ENCODE measurements around the gene UBE2G1. TPM values are rescaled to one million over a fixed set of nuclear protein-coding genes. Genes with fewer than 3 reads are reported as not detected.

UBE2G1 gene
- total RNA-seq: 10 to 100 TPM; 48.3 TPM
- polyA plus RNA-seq: 10 to 100 TPM; 15.5 to 20.4 TPM
- long read RNA-seq, donor 1, transcript UBE2G1-201 (6 exons, 3,974 nt): major isoform, 51 of 79 reads
- long read RNA-seq, donor 1, partial matches to known transcripts: 4 of 79 reads
- long read RNA-seq, donor 1, other reads (novel, unspliced or antisense): 18 of 79 reads
- long read RNA-seq, donor 2, transcript UBE2G1-201 (6 exons, 3,974 nt): major isoform, 26 of 33 reads
- long read RNA-seq, donor 2, partial matches to known transcripts: 3 of 33 reads
- long read RNA-seq, donor 2, other reads (novel, unspliced or antisense): 4 of 33 reads

GRCh38 chr17:4366327-4367063 lies at the start of gene UBE2G1:
Gene UBE2G1 (minus strand): TSS chr17:4366675. CDS start chr17:4366316, 359 bp downstream.
- DNase-seq (peak; percentile 99), ATAC-seq (ENCODE audit: low FRiP score) (peak; percentile 97)
- no peaks in the 10 kb centered on the region for H3K36me3 ChIP-seq (ENCODE audit: control insufficient read depth in 1 of 2, insufficient read depth in 2 of 2, low read length in 1 of 2)
- intact Hi-C loops (cut with DNase I): loop anchor here (5.0 to 10.0 kb wide), 2 partner anchors 62 to 159 kb away; no protein-coding TSS in a partner anchor
- WGBS, 2 donors: 0% methylated on average over 70 to 77 of the region's 77 CpGs
- no peaks in the 10 kb centered on the region for H3K9me3 ChIP-seq (ENCODE audit: control insufficient read depth, low read length)
- peak within 1 kb of the TSS; percentile 88 to 90 for H3K4me3 ChIP-seq (ENCODE audit: low read length in 2 of 2)
- H3K27ac ChIP-seq (ENCODE audit: low read depth in 1 of 2, low read length in 2 of 2): peak within 1 kb of the TSS; percentile 59 to 85
- peaks cover 0 to 2% of the 10 kb centered on the region in 2 donors for H3K4me1 ChIP-seq (ENCODE audit: control insufficient read depth in 1 of 2, insufficient read depth in 2 of 2, low read length in 2 of 2)
- H3K27me3 ChIP-seq (ENCODE audit: control insufficient read depth in 1 of 2, insufficient read depth in 2 of 2, low read length in 1 of 2): no peaks in the 10 kb centered on the region

GRCh38 chr17:4412933-4413831 lies 46.7 kb upstream of the UBE2G1 start:
- Histone ChIP-seq H3K36me3 (ENCODE audit: control insufficient read depth in 1 of 2, insufficient read depth in 2 of 2, low read length in 1 of 2) (no peaks in the 10 kb centered on the region), H3K27ac (ENCODE audit: low read depth in 1 of 2, low read length in 2 of 2) (no peak overlapping the region), H3K27me3 (ENCODE audit: control insufficient read depth in 1 of 2, insufficient read depth in 2 of 2, low read length in 1 of 2) (no peaks in the 10 kb centered on the region), H3K9me3 (ENCODE audit: control insufficient read depth, low read length) (no peaks in the 10 kb centered on the region), H3K4me3 (ENCODE audit: low read length in 2 of 2) (no peak overlapping the region), H3K4me1 (ENCODE audit: control insufficient read depth in 1 of 2, insufficient read depth in 2 of 2, low read length in 2 of 2) (no peaks in the 10 kb centered on the region)
- WGBS, 2 donors: 34% methylated on average over 27 of the region's 27 CpGs
- ATAC-seq (ENCODE audit: low FRiP score) (peak; percentile 95), DNase-seq (peak; percentile 95 to 99)
- intact Hi-C loops (cut with DNase I): loop anchor here (1.0 to 5.0 kb wide), 2 partner anchors 111 to 198 kb away; no protein-coding TSS in a partner anchor

- no peak for ATAC-seq (ENCODE audit: low FRiP score)
- WGBS, 2 donors: 80 to 82% methylated on average over 3 of the region's 3 CpGs
- intact Hi-C loops (cut with DNase I): loop anchor here in 1 of 2 donors (5.0 kb wide), 1 partner anchor 109 kb away; no protein-coding TSS in a partner anchor
- H3K4me1 ChIP-seq (ENCODE audit: control insufficient read depth in 1 of 2, insufficient read depth in 2 of 2, low read length in 2 of 2): no peaks in the 10 kb centered on the region
- no peaks in the 10 kb centered on the region for H3K9me3 ChIP-seq (ENCODE audit: control insufficient read depth, low read length)
- H3K36me3 ChIP-seq (ENCODE audit: control insufficient read depth in 1 of 2, insufficient read depth in 2 of 2, low read length in 1 of 2): no peaks in the 10 kb centered on the region
- no peak overlapping the region for H3K27ac ChIP-seq (ENCODE audit: low read depth in 1 of 2, low read length in 2 of 2)
- H3K4me3 ChIP-seq (ENCODE audit: low read length in 2 of 2): no peak overlapping the region
- no peaks in the 10 kb centered on the region for H3K27me3 ChIP-seq (ENCODE audit: control insufficient read depth in 1 of 2, insufficient read depth in 2 of 2, low read length in 1 of 2)
- no peak for DNase-seq
Observed at GRCh38 chr17:4411201-4411600, 44.7 kb upstream of the UBE2G1 start.

DNA sequence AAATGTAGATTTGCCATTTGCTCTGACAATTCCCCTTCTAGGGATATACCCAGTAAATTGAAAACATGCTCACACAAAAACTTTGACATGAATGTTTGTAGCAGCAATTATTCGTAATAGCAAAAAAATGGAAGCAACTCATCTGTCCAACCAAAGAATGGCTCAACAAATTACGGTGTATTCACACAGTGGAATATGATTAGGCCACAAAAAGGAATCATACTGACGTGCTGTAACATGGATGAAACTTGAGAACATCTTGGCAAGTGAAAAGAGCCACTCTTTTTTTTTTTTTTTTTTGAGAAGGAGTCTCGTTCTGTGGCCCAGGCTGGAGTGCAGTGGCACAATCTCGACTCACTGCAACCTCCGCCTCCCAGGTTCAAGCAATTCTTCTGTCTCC lies 43.2 kb upstream of the UBE2G1 start:
- no peak overlapping the region for H3K27ac ChIP-seq (ENCODE audit: low read depth in 1 of 2, low read length in 2 of 2)
- no peaks in the 10 kb centered on the region for H3K36me3 ChIP-seq (ENCODE audit: control insufficient read depth in 1 of 2, insufficient read depth in 2 of 2, low read length in 1 of 2)
- H3K4me3 ChIP-seq (ENCODE audit: low read length in 2 of 2): no peak overlapping the region
- DNase-seq (no peak), ATAC-seq (ENCODE audit: low FRiP score) (no peak)
- intact Hi-C loops (cut with DNase I): loop anchor here in 1 of 2 donors (5.0 kb wide), 1 partner anchor 107 kb away; no protein-coding TSS in a partner anchor
- no peaks in the 10 kb centered on the region for H3K9me3 ChIP-seq (ENCODE audit: control insufficient read depth, low read length)
- WGBS, 2 donors: 58 to 62% methylated on average over 6 of the region's 6 CpGs
- no peaks in the 10 kb centered on the region for H3K27me3 ChIP-seq (ENCODE audit: control insufficient read depth in 1 of 2, insufficient read depth in 2 of 2, low read length in 1 of 2)
- no peaks in the 10 kb centered on the region for H3K4me1 ChIP-seq (ENCODE audit: control insufficient read depth in 1 of 2, insufficient read depth in 2 of 2, low read length in 2 of 2)

DNA sequence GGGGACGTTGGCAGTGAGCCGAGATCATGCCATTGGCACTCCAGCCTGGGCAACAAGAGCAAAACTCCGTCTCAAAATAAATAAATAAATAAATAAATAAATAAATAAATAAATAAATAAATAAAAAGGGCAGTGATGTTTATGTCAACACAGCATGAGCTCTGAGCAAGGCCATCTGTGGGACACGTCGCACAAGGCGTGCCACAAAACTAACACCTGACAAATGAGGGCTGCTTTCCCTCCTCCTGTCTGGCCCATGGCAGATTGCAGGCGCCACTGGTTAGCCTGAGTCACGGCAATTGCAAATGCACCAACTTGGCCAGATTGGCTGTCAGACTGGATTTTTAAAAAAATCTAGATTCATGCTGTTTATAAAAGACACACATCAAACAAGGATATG lies 41.4 kb upstream of the UBE2G1 start:
- Histone ChIP-seq H3K4me3 (ENCODE audit: low read length in 2 of 2) (no peak overlapping the region), H3K27ac (ENCODE audit: low read depth in 1 of 2, low read length in 2 of 2) (no peak overlapping the region), H3K36me3 (ENCODE audit: control insufficient read depth in 1 of 2, insufficient read depth in 2 of 2, low read length in 1 of 2) (no peaks in the 10 kb centered on the region), H3K9me3 (ENCODE audit: control insufficient read depth, low read length) (no peaks in the 10 kb centered on the region), H3K4me1 (ENCODE audit: control insufficient read depth in 1 of 2, insufficient read depth in 2 of 2, low read length in 2 of 2) (no peaks in the 10 kb centered on the region), H3K27me3 (ENCODE audit: control insufficient read depth in 1 of 2, insufficient read depth in 2 of 2, low read length in 1 of 2) (no peaks in the 10 kb centered on the region)
- no peak for DNase-seq
- ATAC-seq (ENCODE audit: low FRiP score): no peak
- intact Hi-C loops (cut with DNase I): no loop called here
- 80 to 81% methylated on average over 8 of the region's 8 CpGs for WGBS, 2 donors

GRCh38 chr17:4407216-4407615 lies 40.7 kb upstream of the UBE2G1 start:
- WGBS, 2 donors: 81 to 88% methylated on average over 7 of the region's 7 CpGs
- intact Hi-C loops (cut with DNase I): no loop called here
- DNase-seq: no peak

GRCh38 chr17:4406386-4406785 lies 39.9 kb upstream of the UBE2G1 start:
- Histone ChIP-seq H3K9me3 (ENCODE audit: control insufficient read depth, low read length) (no peaks in the 10 kb centered on the region), H3K27ac (ENCODE audit: low read depth in 1 of 2, low read length in 2 of 2) (no peak overlapping the region), H3K4me3 (ENCODE audit: low read length in 2 of 2) (no peak overlapping the region), H3K4me1 (ENCODE audit: control insufficient read depth in 1 of 2, insufficient read depth in 2 of 2, low read length in 2 of 2) (no peaks in the 10 kb centered on the region), H3K36me3 (ENCODE audit: control insufficient read depth in 1 of 2, insufficient read depth in 2 of 2, low read length in 1 of 2) (no peaks in the 10 kb centered on the region), H3K27me3 (ENCODE audit: control insufficient read depth in 1 of 2, insufficient read depth in 2 of 2, low read length in 1 of 2) (no peaks in the 10 kb centered on the region)
- DNase-seq (no peak), ATAC-seq (ENCODE audit: low FRiP score) (no peak)
- intact Hi-C loops (cut with DNase I): no loop called here
- WGBS, 2 donors: 95% methylated on average over 10 of the region's 10 CpGs

More at GRCh38 chr17:4407216-4407615, 40.7 kb upstream of the UBE2G1 start:
- no peaks in the 10 kb centered on the region for H3K9me3 ChIP-seq (ENCODE audit: control insufficient read depth, low read length)
- H3K4me3 ChIP-seq (ENCODE audit: low read length in 2 of 2): no peak overlapping the region
- no peaks in the 10 kb centered on the region for H3K27me3 ChIP-seq (ENCODE audit: control insufficient read depth in 1 of 2, insufficient read depth in 2 of 2, low read length in 1 of 2)
- no peaks in the 10 kb centered on the region for H3K4me1 ChIP-seq (ENCODE audit: control insufficient read depth in 1 of 2, insufficient read depth in 2 of 2, low read length in 2 of 2)
- H3K27ac ChIP-seq (ENCODE audit: low read depth in 1 of 2, low read length in 2 of 2): no peak overlapping the region
- no peak for ATAC-seq (ENCODE audit: low FRiP score)
- no peaks in the 10 kb centered on the region for H3K36me3 ChIP-seq (ENCODE audit: control insufficient read depth in 1 of 2, insufficient read depth in 2 of 2, low read length in 1 of 2)

DNA sequence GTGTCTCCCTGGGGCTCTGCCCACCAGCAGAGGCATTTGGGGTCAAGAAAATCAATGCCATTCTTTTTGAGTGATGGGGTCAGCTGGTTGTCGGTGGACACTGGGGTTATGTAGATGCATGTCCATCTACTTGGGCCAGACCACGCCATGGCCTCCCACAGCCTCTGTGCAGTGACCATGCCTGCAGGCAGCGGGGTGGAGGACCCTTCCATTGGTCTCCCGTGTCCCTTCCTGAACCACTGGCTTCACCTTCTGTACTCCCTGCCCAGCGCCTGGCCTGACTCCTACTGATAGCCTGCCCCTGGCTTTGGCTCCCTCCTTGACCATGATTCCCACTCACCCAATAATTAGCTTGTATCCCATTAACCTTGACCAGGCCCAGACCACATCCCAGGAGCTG lies 39.2 kb upstream of the UBE2G1 start:
- Histone ChIP-seq H3K4me1 (ENCODE audit: control insufficient read depth in 1 of 2, insufficient read depth in 2 of 2, low read length in 2 of 2) (no peaks in the 10 kb centered on the region), H3K4me3 (ENCODE audit: low read length in 2 of 2) (no peak overlapping the region), H3K36me3 (ENCODE audit: control insufficient read depth in 1 of 2, insufficient read depth in 2 of 2, low read length in 1 of 2) (no peaks in the 10 kb centered on the region), H3K9me3 (ENCODE audit: control insufficient read depth, low read length) (no peaks in the 10 kb centered on the region), H3K27ac (ENCODE audit: low read depth in 1 of 2, low read length in 2 of 2) (no peak overlapping the region), H3K27me3 (ENCODE audit: control insufficient read depth in 1 of 2, insufficient read depth in 2 of 2, low read length in 1 of 2) (no peaks in the 10 kb centered on the region)
- ATAC-seq (ENCODE audit: low FRiP score) (no peak), DNase-seq (no peak)
- 85 to 89% methylated on average over 5 of the region's 5 CpGs for WGBS, 2 donors
- intact Hi-C loops (cut with DNase I): no loop called here

All from aorta (tissue), 5 donors.